WTC11 (cell line): ENCODE data around the gene TPST2. TPM values are rescaled to one million over a fixed set of nuclear protein-coding genes. Genes with fewer than 3 reads are reported as not detected.

Experiments
- ATAC-seq: fragments of 200-7000 bp; cut with Tn5 transposase; 2 replicates; pipeline ENCODE4 v1.10.0; 2021; ENCODE audit warnings: mild to moderate bottlenecking, moderate library complexity
- CTCF ChIA-PET: fragments of 300-600 bp; sonication (Branson Sonifier 250); formaldehyde crosslinking; loops from one replicate; lab custom pipeline; 2021; ENCODE audit warnings: antibody characterized with exemption; lab: Charles Lee
- POLR2A ChIA-PET: fragments of 350-600 bp; sonication (Branson Sonifier 250); formaldehyde crosslinking; loops from one replicate; lab custom pipeline; 2021; ENCODE audit warnings: antibody characterized with exemption; lab: Charles Lee
- DNase-seq: peaks from one replicate; pipeline ENCODE4 v3.0.0; 2021; ENCODE audit warnings: low spot score
- H3K27ac Mint-ChIP-seq: 2 replicates; pipeline ENCODE4 v1.8.0; 2021; ENCODE audit warnings: mixed read lengths
- H3K27me3 Mint-ChIP-seq: 2 replicates; pipeline ENCODE4 v1.8.0; 2021; ENCODE audit warnings: low read depth, mild to moderate bottlenecking, moderate library complexity, mixed read lengths
- H3K36me3 Mint-ChIP-seq: 2 replicates; pipeline ENCODE4 v1.8.0; 2021; ENCODE audit warnings: mixed read lengths
- H3K4me1 Mint-ChIP-seq: 2 replicates; pipeline ENCODE4 v1.8.0; 2022; ENCODE audit warnings: mixed read lengths
- H3K4me3 Mint-ChIP-seq: 2 replicates; pipeline ENCODE4 v1.8.0; 2021; ENCODE audit warnings: mild to moderate bottlenecking, moderate library complexity, mixed read lengths
- H3K9me3 Mint-ChIP-seq: 2 replicates; pipeline ENCODE4 v1.8.0; 2021; ENCODE audit warnings: mixed read lengths
- ARID4B ChIP-seq: sonication (generic); formaldehyde crosslinking; IDR thresholded peaks from 2 replicates; pipeline ENCODE4 v1.8.0; 2023; ENCODE audit warnings: missing genetic modification reagents, mild to moderate bottlenecking, borderline replicate concordance
- ATF2 ChIP-seq: sonication (generic); formaldehyde crosslinking; IDR thresholded peaks from 2 replicates; pipeline ENCODE4 v1.8.1; 2022; ENCODE audit warnings: low read depth, missing genetic modification reagents, borderline replicate concordance
- E2F5 ChIP-seq: sonication (generic); formaldehyde crosslinking; IDR thresholded peaks from 2 replicates; pipeline ENCODE4 v1.8.1; 2022; ENCODE audit warnings: mild to moderate bottlenecking, moderate library complexity, missing genetic modification reagents
- ELF4 ChIP-seq: sonication (generic); formaldehyde crosslinking; IDR thresholded peaks from 2 replicates; pipeline ENCODE4 v1.8.1; 2022; ENCODE audit warnings: low read depth, mild to moderate bottlenecking, moderate library complexity, missing genetic modification reagents
- ESRRA ChIP-seq: sonication (generic); formaldehyde crosslinking; IDR thresholded peaks from 2 replicates; pipeline ENCODE4 v1.8.1; 2022; ENCODE audit warnings: mild to moderate bottlenecking, missing genetic modification reagents, borderline replicate concordance
- FOXP4 ChIP-seq: sonication (generic); formaldehyde crosslinking; IDR thresholded peaks from 2 replicates; pipeline ENCODE4 v1.8.0; 2022; ENCODE audit warnings: mild to moderate bottlenecking, missing genetic modification reagents
- MAX ChIP-seq: sonication (generic); formaldehyde crosslinking; IDR thresholded peaks from 2 replicates; pipeline ENCODE4 v1.8.0; 2022; ENCODE audit warnings: mild to moderate bottlenecking, missing genetic modification reagents
- ZMAT4 ChIP-seq: fragments of 250-450 bp; sonication (Bioruptor Pico); IDR thresholded peaks from 2 replicates; pipeline ENCODE4 v1.9.0; 2021; ENCODE audit warnings: mild to moderate bottlenecking
- ZNF138 ChIP-seq: sonication (generic); formaldehyde crosslinking; conservative IDR thresholded peaks from 2 replicates; pipeline ENCODE4 v1.8.1; 2022; ENCODE audit warnings: mild to moderate bottlenecking, moderate library complexity, missing genetic modification reagents
- ZNF232 ChIP-seq: sonication (generic); formaldehyde crosslinking; IDR thresholded peaks from 2 replicates; pipeline ENCODE4 v1.8.0; 2022; ENCODE audit warnings: mild to moderate bottlenecking, missing genetic modification reagents
- ZNF281 ChIP-seq: sonication (generic); formaldehyde crosslinking; IDR thresholded peaks from 2 replicates; pipeline ENCODE4 v1.8.0; 2023; ENCODE audit warnings: mild to moderate bottlenecking, missing genetic modification reagents
- ZNF416 ChIP-seq: fragments of 250-450 bp; sonication (Bioruptor Pico); IDR thresholded peaks from 2 replicates; pipeline ENCODE4 v1.9.0; 2021; ENCODE audit warnings: mild to moderate bottlenecking, inconsistent platforms
- ZNF512 ChIP-seq: sonication (generic); formaldehyde crosslinking; IDR thresholded peaks from 2 replicates; pipeline ENCODE4 v1.8.1; 2022; ENCODE audit warnings: missing genetic modification reagents, borderline replicate concordance
- ZNF671 ChIP-seq: fragments of 250-450 bp; sonication (Bioruptor Pico); IDR thresholded peaks from 2 replicates; pipeline ENCODE4 v1.8.0; 2021; ENCODE audit warnings: mild to moderate bottlenecking
- ZSCAN18 ChIP-seq: fragments of 250-450 bp; sonication (Bioruptor Pico); IDR thresholded peaks from 2 replicates; pipeline ENCODE4 v2.1.2; 2022; ENCODE audit warnings: mild to moderate bottlenecking, moderate library complexity
- total RNA-seq: library from RNA; stranded (reverse); gene quantifications from 3 replicates; pipeline ENCODE4 v1.2.3, GENCODE V29; 2021

TPST2 gene
- total RNA-seq, 1 experiment from 2014 or later, result 84.2 TPM

- peaks cover 17% of the 10 kb centered on the region for H3K36me3 Mint-ChIP-seq
- no peak for TF ChIP-seq ZSCAN18 (CRISPR knock-in tag)
- TF ChIP-seq ZNF671 (CRISPR knock-in tag), result no peak
- TF ChIP-seq E2F5 (CRISPR knock-in tag), result no peak
- TF ChIP-seq ZMAT4 (CRISPR knock-in tag), result no peak
- TF ChIP-seq ZNF281 (CRISPR knock-in tag), result no peak
- no peak for TF ChIP-seq ZNF232 (CRISPR knock-in tag)
- no peak for TF ChIP-seq ZNF138 (CRISPR knock-in tag)
- TF ChIP-seq ARID4B, result no peak
- TF ChIP-seq MAX (CRISPR knock-in tag), result no peak
- DNase-seq (no peak), ATAC-seq (no peak)
- ChIA-PET POLR2A (no interaction called here), CTCF (no interaction called here)
- H3K27ac Mint-ChIP-seq, result no peak overlapping the region
- peaks cover 6% of the 10 kb centered on the region; the same call in 1 of the 2 replicates for H3K9me3 Mint-ChIP-seq
- H3K4me3 Mint-ChIP-seq, result peak overlapping the region; percentile 85
- H3K27me3 Mint-ChIP-seq, result no peaks in the 10 kb centered on the region; the same call in 1 of the 2 replicates
- peaks cover 56% of the 10 kb centered on the region for H3K4me1 Mint-ChIP-seq
Observed at GRCh38 chr22:26587991-26588613, 1.8 kb downstream of the TPST2 start.

- no peaks in the 10 kb centered on the region for H3K27me3 Mint-ChIP-seq
- ATAC-seq, result no peak
- H3K36me3 Mint-ChIP-seq, result peaks cover 23% of the 10 kb centered on the region
- no peak for DNase-seq
- peaks cover 6% of the 10 kb centered on the region; the same call in 1 of the 2 replicates for H3K9me3 Mint-ChIP-seq
- no peak overlapping the region for H3K4me3 Mint-ChIP-seq
- peaks cover 53% of the 10 kb centered on the region for H3K4me1 Mint-ChIP-seq
- CTCF ChIA-PET, result interaction anchor here (0.9 kb wide), 1 partner anchor 55 kb away, joined by 3 read pairs; no protein-coding TSS in a partner anchor
- peak overlapping the region; percentile 74 for H3K27ac Mint-ChIP-seq
- POLR2A ChIA-PET, result no interaction called here
- TF ChIP-seq ZNF416 (CRISPR knock-in tag), result no peak
- no peak for TF ChIP-seq ELF4 (CRISPR knock-in tag)
- no peak for TF ChIP-seq FOXP4
- no peak for TF ChIP-seq ZNF232 (CRISPR knock-in tag)
- no peak for TF ChIP-seq ATF2 (CRISPR knock-in tag)
- no peak for TF ChIP-seq ZNF512 (CRISPR knock-in tag)
- TF ChIP-seq ESRRA, result no peak
Observed at GRCh38 chr22:26586556-26587325, 3.2 kb downstream of the TPST2 start.
